GM13976 (cell line): ENCODE measurements around the gene ERI2.
"Not testable (repeated sequence)": the region's sequence is repeated elsewhere in the genome, so short reads cannot be mapped to it uniquely, and the experiment has no call there.

ENCODE experiments used
- DNase-seq: peaks from one replicate; pipeline ENCODE4 v3.0.0; 2012; ENCODE audit warnings: low spot score
- in situ Hi-C: fragments of 300-500 bp; cut with MboI; formaldehyde crosslinking; loops from one replicate; pipeline ENCODE4 v1.12.0; 2022; ENCODE audit warnings: low sequenced_read_pairs, mixed read lengths, inconsistent platforms; ENCODE audit not compliant: unreplicated experiment
- TF ChIP-seq, protein P1 (sequence below): IDR thresholded peaks from 2 replicates; pipeline ENCODE4 v1.5.1; 2012; ENCODE audit warnings: borderline replicate concordance, mild to moderate bottlenecking; ENCODE audit not compliant: insufficient read depth; ENCODE audit errors: extremely low read depth, missing control alignments, control extremely low read depth

The ERI2 gene

DNA sequence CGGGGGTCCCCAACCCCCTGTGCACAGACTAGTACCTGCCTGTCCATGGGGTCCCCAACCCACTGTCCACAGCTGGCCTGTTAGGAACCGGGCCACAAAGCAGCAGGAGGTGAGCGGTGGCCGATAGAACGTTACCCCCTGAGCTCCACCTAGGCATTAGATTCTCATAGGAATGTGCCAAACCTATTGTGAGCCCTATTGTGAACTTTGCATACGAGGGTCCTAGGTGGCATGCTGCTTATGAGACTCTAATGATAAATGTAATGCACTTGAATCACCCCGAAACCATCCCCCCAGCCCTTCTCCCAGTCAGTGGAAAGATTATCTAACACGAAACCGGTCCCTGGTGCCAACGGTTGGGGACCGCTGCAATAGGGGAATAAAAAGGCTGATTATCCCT lies 1.6 kb upstream of the ERI2 start:
- in situ Hi-C loops = no loop called here
- no peak for DNase-seq
- TF ChIP-seq, protein P1, sequence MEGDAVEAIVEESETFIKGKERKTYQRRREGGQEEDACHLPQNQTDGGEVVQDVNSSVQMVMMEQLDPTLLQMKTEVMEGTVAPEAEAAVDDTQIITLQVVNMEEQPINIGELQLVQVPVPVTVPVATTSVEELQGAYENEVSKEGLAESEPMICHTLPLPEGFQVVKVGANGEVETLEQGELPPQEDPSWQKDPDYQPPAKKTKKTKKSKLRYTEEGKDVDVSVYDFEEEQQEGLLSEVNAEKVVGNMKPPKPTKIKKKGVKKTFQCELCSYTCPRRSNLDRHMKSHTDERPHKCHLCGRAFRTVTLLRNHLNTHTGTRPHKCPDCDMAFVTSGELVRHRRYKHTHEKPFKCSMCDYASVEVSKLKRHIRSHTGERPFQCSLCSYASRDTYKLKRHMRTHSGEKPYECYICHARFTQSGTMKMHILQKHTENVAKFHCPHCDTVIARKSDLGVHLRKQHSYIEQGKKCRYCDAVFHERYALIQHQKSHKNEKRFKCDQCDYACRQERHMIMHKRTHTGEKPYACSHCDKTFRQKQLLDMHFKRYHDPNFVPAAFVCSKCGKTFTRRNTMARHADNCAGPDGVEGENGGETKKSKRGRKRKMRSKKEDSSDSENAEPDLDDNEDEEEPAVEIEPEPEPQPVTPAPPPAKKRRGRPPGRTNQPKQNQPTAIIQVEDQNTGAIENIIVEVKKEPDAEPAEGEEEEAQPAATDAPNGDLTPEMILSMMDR = no peak

DNA sequence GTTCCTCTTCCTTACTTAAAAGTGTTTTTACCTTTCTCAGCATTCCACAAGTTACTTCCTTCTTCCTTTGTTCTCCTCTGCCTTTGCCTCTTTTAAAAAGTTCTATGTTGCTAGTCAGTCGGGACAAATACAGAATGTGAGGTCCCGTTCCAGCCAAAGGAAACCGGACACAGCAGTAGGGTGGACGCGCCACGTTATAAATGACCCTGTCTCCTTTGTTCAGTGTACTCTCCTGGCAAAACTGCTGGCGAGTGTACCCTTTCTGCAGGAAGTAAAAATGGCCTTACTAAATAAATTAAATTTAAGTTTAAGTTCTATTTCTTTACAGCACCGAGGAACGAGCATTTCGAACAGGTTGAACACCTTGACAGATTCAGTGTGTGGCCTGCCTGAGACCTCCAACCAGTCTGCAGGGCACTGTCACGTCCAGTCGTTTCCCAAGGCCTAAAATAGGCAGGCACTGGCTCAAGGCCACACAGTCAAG lies 546 bp downstream of the ERI2 start:
- in situ Hi-C loops, DNase-seq: not testable (repeated sequence)

DNA sequence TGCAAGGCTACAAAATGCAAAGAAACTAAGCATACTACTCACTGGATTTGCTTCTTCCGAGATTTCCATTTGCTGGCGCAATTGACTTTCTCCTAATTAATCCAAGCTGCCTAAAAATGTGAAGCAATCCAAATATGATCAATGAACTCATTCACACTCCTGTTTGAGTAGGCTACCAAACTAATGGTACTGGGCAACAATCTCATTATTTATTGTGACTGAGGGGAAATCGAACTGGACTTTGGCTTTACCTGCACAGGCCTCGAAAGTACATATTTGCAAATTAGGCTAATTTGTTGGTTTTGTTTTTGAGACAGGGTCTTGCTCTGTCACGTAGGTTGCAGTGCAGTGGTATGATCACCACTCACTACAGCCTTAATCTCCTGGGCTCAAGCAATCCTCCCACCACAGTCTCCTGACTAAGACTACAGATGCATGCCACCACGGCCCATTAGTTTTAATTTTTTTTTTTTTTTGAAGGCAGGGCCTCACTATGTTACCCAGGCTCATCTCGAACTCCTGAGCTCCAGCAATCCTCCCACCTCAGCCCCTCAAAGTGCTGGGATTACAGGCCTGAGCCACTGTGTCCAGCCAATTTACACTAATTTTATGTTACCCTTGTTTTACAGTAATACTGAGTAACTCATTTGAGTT lies 2.6 kb downstream of the ERI2 start:
- in situ Hi-C loops = no loop called here
- TF ChIP-seq, protein P1 = no peak
- DNase-seq = no peak

DNA sequence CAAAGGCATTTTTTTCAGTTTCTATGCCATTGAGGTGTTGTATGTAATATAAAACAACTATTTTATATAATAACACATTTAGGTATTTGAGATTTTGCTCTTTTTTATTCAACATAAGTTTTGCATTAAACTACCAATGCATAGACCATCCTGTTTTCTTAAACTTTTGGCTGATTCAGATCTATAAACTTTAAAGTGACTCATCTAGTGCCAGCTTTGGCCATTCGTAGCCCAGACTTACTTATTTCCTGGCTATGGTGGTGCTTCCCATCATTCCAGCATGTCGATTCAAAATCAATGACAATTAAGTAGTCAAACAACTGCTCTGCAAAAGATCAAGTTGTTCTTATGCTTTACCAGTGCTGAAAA lies 3.1 kb downstream of the ERI2 start:
- DNase-seq = no peak

DNA sequence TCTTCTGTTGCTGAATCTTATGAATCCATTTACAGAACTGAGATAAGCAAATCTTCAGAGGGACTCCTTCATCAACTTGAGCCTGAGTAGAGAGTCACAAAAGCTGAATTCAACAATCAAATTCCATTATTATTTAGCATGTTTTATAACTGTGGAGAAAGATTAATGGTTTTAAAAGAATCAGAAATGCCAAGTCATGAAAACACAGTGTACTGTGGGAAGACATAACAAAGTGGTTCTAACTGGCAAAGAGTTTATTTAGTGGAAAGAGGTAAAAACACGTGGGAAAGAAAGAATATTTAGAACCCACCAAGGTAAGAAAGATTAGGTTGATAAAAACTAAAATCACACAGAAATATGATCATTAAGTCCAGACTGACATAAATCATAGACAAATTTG lies 5.0 kb downstream of the ERI2 start:
- TF ChIP-seq, protein P1 = no peak
- in situ Hi-C loops = no loop called here
- DNase-seq = no peak

More for the DNA sequence above, 3.1 kb downstream of the ERI2 start:
- TF ChIP-seq, protein P1 = no peak
- in situ Hi-C loops = no loop called here

DNA sequence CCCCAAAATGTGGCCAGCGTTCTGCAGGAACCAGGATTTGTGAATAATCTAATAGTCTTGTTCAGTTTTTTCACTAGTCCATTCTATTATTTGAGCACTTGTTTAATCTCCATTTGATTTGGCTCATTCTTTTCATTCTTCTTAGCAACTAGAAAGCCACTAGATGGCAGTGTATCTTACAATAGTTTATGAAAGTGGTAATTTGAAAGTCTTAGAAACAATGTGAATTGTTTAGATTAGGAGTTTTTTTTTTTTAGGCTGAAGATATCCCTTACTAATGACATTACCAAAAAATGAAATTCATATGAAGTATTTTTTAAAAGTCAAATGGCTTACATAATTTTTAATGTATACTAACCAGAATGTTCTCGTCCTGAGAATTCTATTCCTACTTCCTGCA lies 6.7 kb downstream of the ERI2 start:
- no peak for DNase-seq
- in situ Hi-C loops = no loop called here
- TF ChIP-seq, protein P1 = peak; percentile 17

DNA sequence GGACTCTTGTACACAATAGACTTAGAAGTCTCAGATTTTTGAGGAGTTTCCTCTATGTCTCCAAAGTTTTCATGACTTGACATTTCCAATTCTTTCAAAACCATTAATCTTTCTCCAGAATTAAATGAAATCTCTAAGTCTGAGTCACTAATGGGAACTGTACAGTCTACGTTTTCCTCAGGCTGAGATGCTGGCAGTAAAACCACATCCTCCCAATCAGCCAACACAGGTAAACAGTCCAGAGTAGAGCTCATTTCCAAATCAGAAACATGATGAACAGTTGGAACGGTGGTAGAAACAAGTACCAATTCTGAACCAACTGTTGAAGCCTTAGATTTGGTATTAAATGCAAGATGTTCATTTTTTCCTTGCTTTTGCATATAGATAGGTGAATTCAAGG lies 7.9 kb downstream of the ERI2 start:
- TF ChIP-seq, protein P1 = no peak
- no peak for DNase-seq
- in situ Hi-C loops = no loop called here
